Smooth muscle cell of the brain vasculature (primary cell): ENCODE results near the gene PRTFDC1.

ENCODE experiments used
- DNase-seq: peaks from one replicate; pipeline ENCODE4 v3.0.0-alpha.2; 2012; ENCODE audit warnings: low read depth, low spot score

PRTFDC1 gene

DNA sequence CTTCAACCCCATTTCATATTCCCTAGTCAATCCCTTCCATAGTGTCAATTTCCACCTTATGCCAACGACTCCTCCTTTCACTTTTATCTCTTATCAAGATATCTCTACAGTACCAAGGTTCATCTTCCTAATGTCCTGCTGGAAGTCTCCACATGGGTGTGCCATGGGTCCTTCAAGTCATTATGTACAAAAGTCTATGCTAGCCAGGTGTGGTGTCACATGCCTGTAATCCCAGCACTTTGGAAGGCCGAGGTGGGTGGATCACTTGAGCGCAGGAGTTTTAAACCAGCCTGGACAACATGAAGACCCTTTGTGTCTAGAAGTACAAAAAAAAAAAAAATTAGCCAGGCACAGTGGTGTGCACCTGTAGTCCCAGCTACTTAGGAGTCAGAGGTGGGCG, 47.6 kb downstream of the PRTFDC1 start:
- DNase-seq, result no peak

DNA sequence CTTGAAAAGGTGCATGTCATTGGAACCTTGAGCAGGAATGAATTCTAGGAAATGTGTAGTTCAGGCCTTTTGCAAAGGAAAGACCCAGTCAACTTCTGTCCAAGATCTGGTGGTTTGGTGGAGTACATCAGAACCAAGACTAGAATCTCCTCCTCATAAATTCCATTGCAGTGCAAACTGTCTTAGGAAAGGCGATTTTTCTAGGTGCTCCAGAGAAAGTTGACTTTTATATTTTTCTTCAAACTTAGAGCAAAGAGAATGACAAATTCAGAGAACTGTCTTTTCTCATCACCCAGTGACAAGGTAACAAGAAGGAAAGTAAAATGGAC, 50.0 kb downstream of the PRTFDC1 start:
- DNase-seq, result no peak

DNA sequence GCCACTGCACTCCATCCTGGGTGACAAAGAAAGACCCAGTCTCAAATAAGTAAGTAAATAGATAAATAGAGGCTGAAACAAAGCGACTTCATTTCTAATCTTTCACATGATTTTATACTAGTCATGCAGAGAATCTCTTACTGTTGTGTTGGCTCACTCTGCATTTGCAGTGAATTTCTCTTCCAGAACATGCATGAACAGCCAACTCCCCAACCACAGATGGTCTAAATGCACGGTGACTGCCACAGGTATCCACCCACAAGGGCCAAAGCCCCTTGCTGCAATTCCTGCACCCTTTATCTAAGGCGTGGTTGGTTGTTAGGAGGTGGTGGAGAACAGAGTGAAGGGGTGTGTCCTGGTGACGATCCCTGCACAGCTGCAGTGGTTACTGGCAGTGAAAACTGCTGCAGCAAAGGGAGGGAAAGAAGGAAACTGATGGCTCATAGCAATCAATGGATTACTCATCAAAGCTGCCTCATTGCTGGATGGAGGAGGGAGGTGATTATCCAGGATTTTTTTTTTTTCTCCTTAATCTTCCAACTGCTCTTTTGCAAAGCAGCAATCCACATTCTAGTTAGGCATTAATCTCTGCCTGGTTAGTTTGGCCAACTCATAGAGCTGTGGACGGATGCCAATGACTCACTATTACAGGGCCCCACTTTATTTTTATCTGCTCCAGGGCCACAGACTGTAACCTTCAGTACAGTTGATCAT, 50.6 kb downstream of the PRTFDC1 start:
- no peak for DNase-seq

DNA sequence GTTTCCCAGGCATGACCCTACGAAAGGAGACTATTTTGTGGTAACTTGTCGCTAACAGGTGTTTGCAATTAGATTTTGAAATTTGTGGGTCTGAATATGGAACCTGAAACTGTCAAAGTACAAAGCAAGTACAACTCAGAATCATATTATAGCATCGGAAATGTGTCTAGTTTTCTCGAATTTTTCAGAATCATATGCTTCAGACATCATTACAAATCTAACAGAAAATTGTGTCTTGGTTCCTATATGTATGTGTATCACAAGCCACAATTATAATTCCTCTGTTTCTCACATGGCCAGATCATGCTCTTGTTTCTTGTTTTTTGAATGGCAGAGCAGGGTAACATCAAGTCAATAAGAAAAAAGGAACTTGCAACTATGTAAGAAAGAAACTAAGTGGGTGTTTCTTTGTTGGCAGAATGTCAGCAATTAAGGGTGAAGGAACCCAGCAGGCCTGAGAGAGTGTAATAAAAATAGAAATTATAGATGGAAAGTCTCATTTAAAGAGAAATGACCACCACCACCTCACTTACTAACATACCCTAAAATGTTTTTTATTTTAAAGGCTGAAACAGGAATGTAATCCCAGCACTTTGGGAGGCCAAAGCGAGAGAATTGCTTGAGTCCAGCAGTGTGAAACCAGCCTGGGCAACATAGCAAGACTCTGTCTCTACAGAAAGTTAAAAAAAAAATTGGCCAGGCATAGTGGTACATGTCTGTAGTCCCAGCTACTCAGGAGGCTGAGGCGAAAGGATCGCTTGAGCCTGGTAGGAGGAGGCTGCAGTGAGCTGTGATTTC, 51.3 kb downstream of the PRTFDC1 start:
- DNase-seq, result no peak

DNA sequence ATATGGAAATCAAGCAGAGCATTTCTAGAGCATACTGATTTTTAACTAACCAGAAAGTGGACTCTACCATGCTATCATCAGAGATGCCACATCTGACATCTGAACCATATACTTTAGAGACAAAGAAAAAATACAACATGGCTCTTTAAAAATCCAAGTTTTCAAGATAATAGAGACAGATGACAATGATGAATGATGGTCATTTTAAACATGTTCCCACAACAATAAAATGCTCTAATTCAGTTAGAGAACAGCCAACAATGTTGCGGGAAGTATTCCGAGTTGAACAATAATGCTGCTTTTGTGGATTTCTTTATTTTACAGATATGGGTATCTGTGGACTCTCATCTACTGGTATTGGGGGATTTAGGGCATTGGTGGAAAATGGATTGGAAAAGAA, 52.8 kb downstream of the PRTFDC1 start:
- no peak for DNase-seq

DNA sequence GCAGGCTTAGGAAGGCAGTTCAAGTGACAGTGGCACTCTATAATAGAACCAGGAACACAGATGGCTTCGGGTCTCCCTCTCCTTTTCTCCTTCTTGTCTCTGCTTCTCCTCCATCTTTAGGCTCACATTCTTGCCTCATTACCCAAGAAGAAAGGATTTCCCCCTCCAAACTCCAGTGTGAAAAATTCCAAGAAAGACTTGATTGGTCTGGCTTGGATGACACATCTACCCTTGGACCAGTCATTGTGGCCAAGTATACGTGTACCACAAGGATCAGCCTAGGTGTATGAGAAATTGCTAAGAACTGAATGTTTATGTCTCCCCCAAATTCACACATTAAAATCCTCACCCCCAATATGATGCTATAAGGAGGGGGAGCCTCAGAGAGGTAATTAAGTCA, 53.9 kb downstream of the PRTFDC1 start:
- no peak for DNase-seq

DNA sequence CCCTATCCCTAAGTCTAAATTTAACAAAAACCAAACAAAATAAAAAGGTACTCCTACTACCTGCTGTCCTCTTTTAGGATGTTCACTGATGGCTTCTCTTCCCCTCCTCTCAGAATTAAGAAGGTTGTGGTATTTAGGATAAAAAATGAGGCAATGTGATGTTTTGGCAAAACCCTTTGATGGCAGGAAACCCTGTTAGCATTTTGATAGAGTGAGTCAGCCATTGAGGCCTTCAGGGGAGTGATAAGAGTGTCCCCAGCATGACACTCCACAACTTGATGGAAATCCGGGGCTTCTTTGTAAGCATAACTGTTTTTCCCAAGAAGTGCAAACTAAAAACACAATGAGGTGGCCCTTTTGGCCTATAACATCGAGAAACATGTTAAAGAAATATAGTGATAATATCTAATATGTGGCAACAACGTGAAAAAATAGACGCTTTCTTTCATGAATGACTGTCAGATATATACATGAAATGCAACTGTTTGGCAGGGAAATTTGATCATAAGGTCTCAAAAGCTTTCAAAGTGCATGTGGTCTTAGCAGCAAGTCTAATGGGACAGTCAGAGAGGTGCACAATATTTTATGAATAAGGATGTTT, 55.0 kb downstream of the PRTFDC1 start:
- no peak for DNase-seq

DNA sequence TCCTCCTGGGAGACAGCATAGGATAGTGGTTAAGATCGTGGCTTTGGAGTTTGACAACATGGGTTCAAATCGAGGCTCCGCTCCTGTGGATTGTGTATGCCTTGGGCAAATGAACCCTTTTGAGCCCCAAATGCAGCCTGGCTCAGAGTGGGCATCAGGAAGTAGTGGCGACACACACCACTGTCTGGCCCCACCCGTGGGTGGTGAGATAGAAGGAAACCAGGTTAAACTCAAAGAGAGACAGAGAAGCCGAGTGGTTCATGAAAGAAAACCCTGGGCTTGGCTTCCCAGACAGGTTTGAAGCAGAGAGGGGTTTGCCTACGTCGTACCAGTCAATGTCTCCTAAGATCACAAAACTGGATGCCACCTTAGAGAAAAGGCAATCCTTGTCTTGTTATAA, 57.7 kb downstream of the PRTFDC1 start:
- no peak for DNase-seq

DNA sequence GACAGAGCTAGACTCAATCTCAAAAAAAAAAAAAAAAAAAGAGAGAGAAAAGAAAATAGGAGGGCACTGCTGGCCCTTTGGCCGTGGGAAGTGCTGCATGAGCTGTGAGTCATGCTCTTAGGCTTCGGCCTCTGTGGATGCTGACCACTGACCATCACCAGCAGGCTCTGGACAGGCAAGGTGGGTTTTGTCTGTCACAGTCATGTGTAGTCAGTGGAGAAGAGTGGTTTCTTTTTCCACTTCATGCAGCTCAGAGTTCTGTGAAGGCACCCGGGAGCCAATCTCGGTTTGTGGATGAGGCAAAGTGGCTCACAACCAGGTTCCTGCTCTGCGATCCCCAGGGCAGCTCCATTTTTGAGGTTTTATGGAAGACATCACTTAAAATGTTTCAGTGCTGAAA, 58.1 kb downstream of the PRTFDC1 start:
- peak; percentile 70 for DNase-seq

DNA sequence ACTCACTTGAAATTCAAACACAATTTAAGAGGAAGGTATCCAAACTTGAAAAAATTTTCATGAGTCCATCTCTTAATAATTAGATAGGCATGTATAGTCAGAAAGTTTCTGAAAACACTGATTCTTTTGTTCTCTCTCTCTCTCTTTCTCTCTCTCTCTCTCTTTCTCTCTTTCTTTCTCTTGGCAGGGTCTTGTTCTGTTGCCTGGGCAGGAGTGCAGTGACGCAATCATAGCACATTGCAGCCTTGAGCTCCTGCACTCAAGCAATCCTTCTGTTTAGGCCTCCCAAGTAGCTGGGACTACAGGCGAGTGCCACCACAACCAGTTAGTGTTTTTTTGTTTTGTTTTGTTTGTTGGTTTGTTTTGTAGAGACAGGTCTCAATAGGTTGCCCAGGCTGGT, 59.3 kb downstream of the PRTFDC1 start:
- no peak for DNase-seq

DNA sequence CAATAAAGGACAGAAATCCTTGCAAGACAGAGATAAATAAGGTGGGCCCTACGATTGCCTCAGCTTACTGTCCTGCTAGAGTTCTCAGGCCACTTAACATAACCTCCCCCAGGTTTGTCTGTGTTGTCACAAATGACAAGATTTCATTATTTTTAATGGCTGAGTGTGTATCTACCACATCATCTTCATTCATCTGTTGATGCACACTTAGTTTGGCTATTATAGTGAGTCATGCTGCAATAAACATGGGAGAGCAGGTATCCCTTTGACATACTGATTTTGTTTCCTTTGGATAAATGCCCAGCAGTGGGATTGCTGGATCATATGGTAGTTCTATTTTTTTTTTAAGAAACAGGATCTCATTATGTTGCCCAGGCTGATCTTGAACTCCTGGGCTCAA, 60.6 kb downstream of the PRTFDC1 start:
- peak; percentile 85 for DNase-seq

DNA sequence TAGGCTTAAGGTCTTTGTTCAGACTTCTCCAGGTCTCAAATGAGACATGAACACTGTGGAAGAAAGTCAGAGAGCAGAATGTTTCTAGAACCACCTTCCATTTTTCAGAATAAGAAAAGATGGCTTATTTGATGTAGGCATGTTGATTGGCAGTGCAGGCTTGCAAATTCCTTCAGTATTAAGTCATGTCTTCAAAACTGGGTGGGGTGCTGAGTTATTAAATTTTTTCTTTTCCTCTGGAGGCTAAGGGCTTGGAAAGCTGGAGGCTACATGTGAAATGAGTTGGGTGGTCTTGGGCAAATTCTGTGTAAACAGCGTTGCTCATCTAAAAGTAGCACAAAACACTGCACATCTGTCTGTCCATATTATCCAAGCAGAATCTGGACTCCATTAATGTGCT, 62.8 kb downstream of the PRTFDC1 start:
- no peak for DNase-seq

DNA sequence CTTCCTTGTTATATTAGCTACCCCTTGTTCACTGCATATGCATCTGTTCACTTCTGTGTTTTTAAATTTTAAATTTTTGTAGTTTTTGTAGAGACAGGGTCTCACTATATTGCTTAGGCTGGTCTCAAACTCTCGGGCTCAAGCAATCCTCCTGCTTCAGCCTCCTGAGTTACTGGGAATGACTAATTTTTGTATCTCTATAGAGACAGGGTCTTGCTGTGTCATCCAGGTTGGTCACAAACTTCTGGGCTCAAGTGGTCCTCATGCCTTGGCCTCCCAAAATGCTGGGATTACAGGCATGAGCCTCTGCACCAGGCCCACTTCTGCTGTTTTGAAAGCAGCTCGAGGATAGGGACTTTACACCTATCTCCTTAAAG, 64.6 kb downstream of the PRTFDC1 start:
- DNase-seq, result no peak

DNA sequence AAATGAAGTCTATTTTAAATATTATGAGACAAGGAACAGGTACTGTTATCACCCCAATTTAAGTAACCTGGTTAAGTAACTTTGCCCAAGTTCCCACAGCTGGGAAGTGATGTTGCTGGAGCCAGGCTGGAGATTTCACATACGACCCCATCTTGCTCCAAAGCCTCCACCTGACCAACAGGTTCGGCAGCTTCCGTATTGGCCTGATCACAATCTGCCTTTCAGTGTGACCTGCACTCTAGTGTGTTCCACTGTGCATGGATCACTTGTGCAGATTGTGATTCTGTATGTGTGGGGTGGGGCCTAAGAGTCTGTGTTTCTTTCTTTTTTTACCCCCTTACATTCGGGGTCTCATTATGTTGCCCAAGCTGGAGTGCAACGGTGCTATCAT, 66.1 kb downstream of the PRTFDC1 start:
- no peak for DNase-seq

DNA sequence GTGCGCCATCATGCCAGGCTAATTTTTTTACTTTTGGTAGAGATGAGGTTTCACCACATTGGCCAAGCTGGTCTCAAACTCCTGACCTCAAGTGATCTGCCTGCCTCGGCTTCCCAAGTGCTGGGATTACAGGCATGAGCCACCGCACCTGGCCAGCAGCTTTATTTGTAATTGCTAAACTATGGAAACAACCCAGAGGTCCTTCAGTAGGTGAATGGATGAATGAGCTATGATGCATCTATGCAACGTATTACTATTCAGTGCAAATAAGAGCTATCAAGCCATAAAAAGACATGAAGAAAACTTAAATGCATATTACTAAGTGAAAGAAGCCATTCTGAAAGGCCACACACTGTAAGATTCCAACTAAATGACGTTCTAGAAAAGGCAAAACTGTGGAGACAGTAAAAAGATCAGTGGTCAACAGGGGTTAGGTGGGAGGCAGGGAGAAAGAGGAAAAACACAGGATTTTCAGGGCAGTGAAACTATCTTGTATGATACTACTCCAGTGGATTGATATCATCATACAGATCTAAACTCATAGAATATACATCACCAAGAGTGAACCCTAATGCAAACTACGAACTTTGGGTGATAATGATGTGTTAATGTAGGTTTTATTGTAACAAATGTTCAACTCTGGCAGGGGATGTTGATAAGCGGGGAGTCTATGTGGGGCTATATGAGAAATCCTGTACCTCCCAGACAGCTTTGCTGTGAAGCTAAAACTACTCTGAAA, 66.7 kb downstream of the PRTFDC1 start:
- no peak for DNase-seq

DNA sequence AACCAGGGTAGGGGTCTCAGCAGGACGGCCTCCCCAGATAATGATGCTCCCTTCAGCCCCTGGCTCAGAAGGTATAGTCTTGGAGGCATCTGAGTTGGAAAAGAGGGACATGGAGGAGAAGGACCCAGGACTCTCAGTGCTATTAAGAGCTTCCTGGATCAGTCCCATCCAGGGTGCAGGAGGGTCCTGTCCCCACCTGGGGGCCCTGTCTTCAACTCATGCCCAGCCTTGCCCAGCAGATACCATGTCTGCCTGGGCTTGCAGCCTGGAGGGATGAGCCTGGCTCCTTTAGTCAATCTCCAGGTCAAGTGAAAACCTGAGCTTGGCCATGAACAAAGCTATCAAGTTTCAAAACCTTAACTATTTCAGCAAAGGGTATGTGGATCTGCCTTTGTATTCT, 67.6 kb downstream of the PRTFDC1 start:
- no peak for DNase-seq

DNA sequence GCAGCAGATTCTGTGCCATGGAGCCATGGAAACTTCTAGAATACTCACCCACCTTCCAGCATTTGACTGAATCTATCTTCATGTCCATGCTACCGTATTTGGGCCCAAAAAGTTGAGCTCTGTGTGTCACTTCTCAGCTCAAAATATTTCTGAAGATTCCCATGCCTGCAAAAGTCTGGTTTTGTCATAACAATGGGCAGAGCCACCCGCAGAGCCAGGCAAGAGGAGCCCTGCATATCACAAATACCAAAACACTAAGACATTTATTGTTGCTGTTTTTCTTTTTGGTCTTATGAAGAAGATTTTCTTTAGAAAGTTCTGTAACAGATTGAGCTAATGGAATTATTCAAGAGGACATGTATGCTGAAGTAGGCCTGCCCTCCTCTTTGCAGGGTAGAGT, 68.1 kb downstream of the PRTFDC1 start:
- peak; percentile 55 for DNase-seq

DNA sequence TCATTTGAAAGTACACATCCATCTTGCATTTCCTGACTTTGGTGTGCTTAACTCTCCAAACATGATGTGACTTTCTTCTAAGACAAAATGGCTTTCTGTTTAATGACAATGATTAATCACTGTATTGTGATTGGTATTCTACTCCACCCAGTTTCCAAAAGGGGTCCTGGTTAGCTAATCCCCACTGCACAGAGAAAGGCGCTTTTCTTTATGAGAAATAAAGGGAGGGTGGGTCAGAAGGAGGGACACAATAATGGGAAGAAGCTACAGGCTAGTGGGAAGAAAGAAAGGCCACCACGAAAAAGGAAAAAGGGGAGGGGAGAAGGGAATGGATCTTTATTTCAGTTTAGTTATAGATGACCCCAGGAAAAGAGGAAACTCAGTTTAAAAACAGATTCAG, 69.2 kb downstream of the PRTFDC1 start:
- no peak for DNase-seq

DNA sequence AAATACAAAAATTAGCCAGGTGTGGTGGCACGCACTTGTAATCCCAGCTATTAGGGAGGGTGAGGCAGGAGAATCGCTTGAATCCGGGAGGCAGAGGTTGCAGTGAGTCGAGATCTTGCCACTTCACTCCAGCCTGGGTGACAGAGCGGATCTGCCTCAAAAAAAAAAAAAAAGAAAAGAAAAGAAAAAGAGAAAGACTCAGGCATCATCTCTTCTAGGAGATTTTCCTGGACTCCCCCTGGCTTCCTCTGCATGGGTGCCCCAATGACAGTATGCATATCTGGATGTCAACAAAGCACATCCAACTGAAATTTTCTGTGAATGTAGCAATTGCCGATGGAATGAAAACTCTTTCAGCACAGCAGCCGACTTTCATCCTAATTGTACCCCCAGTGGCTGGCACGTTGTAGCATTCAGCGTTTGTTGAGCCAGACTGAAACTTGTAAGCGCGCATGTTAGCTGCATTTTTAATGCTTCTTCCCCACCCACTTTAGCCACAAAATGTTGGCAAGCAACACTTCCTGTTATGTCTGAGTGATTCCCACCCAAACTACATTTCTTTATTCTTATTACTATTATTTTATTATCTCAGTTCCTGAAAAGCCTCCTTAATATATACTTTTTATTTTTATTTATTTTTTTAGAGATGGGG, 70.2 kb downstream of the PRTFDC1 start:
- no peak for DNase-seq

DNA sequence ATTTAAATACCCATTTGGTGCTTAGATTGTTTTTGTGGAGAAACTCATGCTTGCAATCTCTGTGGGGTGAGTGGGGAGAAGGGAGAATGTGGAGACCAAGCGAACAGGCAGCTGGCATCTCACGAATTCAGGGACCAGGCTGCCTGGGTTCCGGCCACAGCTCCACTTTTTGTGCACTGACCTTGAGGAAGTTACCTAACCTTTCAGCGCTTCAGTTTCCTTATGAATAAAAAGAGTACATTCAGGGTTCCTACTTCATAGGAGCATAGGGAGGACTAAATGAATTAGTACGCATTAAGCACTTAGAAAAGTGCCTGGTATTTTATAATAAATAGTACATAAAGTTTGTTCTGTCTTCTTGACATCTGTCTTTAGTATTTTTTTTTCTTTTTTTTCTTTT, 72.5 kb downstream of the PRTFDC1 start:
- no peak for DNase-seq

DNA sequence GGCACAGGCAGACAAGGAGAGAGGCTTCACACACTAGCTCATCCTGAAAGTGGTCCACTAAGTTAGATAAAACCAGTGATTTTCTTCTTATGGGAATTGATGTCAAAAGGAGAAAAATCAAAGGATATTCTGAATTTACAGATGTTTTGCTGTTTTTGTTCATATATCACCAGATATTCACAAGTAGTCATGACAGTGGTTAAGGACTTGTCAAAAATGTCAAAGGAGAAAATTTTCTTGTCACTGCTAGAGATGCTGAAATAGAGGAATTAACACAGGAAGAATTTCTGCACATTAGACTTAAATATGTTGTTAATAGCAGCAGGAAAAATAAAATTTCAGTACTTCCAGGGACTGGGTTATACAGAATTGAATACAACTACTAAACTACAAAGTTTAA, 78.3 kb downstream of the PRTFDC1 start:
- DNase-seq, result no peak

DNA sequence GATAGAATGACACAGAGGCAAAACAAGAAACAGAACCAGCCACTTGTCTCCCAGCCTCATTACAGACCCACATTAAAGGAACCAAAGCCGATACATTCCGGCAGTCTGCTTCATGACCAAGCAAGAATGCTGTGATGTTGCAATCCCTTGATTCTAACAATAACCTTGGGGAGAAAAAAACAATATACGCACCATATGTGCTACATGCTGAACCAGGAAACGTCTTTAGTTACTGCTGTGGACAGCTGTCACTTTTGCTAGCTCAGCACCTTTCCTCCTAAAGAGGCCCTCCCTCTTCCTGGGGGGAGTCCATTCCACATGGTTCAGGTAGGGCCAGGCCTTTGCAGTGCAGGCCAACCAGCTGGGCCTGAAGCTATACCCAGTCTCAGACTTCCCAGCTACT, 79.1 kb downstream of the PRTFDC1 start:
- DNase-seq, result peak; percentile 85
